ENCODE data around the gene NRN1L.
A peak's percentile ranks its signal among the peaks of the same experiment; 100 is the strongest.

Gene NRN1L

DNA sequence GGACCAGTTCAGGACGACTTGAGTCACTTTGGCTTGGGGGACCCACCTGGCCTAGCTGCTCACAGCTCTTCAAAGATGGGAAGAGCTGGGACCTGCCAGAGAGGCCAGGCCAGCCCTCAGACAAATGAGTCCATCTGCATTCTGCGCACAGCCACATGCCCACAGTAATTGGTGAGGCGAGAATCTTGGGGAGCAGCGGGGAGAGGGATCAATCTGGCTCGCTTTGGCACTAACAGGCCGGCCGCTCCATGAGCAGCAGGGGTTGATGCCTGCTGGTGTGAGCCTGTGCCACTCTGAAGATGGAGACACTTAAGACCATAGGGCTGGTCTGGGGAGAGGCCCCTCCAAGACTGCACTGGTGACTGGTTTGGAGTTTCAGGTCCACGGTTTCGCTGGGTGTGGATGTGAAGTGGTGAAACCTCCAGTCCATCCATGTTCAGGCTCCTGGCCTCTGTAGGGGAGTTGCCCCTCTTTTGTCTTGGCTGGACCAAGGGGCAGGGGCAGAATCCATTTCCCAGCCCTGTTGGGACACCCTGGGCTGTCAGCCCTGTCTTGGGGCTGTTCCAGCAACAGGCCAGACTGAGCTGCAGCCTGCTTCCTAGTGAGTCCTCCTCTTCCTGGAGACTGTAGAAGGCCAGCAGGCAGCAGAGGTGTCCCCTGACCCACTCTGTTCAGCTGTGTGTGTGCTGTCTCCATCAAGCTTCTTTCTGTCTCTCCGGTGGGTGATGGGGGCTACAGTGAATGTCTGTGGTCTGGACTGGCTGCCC is 39.6 kb downstream of the NRN1L start:
- no peaks in the 10 kb centered on the region for H3K4me1 ChIP-seq (ENCODE audit: insufficient read depth, low read length)
- H3K36me3 ChIP-seq (ENCODE audit: insufficient read depth, low read length), result peaks cover 7% of the 10 kb centered on the region
- no peak overlapping the region for H3K9ac ChIP-seq (ENCODE audit: low read depth, low read length)
- no peaks in the 10 kb centered on the region for H3K9me3 ChIP-seq (ENCODE audit: control insufficient read depth, insufficient read depth, low read length)

DNA sequence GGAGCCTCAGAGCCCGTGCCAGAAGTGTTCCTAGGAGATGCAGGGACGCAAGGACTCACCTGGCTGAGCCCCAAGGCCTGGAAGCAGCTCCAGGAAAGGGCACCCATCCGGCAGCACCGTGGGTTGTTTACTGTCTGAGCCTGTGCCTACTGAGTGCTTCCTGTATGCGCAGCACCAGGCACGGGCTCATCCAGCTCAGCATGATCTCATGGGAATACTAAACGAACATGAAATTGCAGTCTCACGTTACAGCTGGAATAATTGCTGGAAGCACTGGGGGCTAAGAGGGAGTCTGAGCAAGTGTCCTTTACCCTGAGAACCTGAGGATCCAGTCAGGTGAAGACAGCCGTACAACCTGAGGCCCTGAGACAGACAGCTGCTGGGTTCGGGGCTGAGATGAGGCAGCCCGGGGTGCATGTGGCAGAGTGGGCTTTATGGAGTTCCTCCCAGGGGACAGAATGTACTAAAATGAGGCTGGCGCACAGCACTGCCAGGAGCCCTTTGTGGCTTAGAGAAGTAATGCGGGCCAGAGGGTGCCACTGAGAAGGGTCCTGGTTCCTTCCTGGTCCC is 41.6 kb downstream of the NRN1L start:
- H3K9me3 ChIP-seq (ENCODE audit: control insufficient read depth, insufficient read depth, low read length), result no peaks in the 10 kb centered on the region
- no peaks in the 10 kb centered on the region for H3K4me1 ChIP-seq (ENCODE audit: insufficient read depth, low read length)
- H3K9ac ChIP-seq (ENCODE audit: low read depth, low read length), result no peak overlapping the region
- peaks cover 7% of the 10 kb centered on the region for H3K36me3 ChIP-seq (ENCODE audit: insufficient read depth, low read length)

DNA sequence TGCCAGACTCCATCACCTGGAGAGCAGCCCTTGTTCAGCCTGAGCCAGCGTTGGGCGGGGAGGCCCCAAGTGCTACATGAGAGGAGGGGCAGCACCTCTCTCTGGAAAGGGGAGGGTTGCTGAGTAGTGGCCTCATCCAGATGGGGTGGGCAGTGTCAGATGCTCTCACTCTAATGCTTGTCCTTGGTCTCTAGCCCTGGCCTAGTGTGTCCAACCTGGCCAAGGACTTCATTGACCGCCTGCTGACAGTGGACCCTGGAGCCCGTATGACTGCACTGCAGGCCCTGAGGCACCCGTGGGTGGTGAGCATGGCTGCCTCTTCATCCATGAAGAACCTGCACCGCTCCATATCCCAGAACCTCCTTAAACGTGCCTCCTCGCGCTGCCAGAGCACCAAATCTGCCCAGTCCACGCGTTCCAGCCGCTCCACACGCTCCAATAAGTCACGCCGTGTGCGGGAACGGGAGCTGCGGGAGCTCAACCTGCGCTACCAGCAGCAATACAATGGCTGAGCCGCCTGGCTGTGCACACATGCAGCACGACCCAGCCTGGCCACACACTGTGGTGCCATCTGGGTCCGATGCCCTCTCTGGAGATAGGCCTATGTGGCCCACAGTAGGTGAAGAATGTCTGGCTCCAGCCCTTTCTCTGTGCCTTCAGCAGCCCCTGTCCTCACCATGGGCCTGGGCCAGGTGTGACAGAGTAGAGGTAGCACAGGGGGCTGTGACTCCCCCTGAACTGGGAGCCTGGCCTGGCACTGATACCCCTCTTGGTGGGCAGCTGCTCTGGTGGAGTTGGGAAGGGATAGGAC is 42.7 kb downstream of the NRN1L start:
- Histone ChIP-seq H3K36me3 (ENCODE audit: insufficient read depth, low read length) (peaks cover under 1% of the 10 kb centered on the region; the same call in 1 of the 2 replicates), H3K9me3 (ENCODE audit: control insufficient read depth, insufficient read depth, low read length) (no peaks in the 10 kb centered on the region), H3K4me1 (ENCODE audit: insufficient read depth, low read length) (no peaks in the 10 kb centered on the region), H3K9ac (ENCODE audit: low read depth, low read length) (no peak overlapping the region)

DNA sequence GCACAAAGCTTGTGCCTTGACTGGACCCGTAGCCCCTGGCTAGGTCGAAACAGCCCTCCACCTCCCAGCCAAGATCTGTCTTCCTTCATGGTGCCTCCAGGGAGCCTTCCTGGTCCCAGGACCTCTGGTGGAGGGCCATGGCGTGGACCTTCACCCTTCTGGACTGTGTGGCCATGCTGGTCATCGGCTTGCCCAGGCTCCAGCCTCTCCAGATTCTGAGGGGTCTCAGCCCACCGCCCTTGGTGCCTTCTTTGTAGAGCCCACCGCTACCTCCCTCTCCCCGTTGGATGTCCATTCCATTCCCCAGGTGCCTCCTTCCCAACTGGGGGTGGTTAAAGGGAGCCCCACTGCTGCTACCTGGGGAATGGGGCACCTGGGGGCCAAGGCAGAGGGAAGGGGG is 43.5 kb downstream of the NRN1L start:
- Histone ChIP-seq H3K9ac (ENCODE audit: low read depth, low read length) (no peak overlapping the region), H3K36me3 (ENCODE audit: insufficient read depth, low read length) (no peaks in the 10 kb centered on the region), H3K9me3 (ENCODE audit: control insufficient read depth, insufficient read depth, low read length) (no peaks in the 10 kb centered on the region), H3K4me1 (ENCODE audit: insufficient read depth, low read length) (no peaks in the 10 kb centered on the region)

DNA sequence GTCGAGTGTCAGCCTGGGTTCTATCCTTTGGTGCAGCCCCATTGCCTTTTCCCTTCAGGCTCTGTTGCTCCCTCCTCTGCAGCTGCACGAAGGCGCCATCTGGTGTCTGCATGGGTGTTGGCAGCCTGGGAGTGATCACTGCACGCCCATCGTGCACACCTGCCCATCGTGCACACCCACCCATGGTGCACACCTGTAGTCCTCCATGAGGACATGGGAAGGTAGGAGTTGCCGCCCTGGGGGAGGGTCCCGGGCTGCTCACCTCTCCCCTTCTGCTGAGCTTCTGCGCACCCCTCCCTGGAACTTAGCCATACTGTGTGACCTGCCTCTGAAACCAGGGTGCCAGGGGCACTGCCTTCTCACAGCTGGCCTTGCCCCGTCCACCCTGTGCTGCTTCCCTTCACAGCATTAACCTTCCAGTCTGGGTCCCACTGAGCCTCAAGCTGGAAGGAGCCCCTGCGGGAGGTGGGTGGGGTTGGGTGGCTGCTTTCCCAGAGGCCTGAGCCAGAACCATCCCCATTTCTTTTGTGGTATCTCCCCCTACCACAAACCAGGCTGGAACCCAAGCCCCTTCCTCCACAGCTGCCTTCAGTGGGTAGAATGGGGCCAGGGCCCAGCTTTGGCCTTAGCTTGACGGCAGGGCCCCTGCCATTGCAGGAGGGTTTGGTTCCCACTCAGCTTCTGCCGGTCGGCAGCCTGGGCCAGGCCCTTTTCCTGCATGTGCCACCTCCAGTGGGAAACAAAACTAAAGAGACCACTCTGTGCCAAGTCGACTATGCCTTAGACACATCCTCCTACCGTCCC is 44.1 kb downstream of the NRN1L start:
- no peaks in the 10 kb centered on the region for H3K4me1 ChIP-seq (ENCODE audit: insufficient read depth, low read length)
- H3K36me3 ChIP-seq (ENCODE audit: insufficient read depth, low read length), result no peaks in the 10 kb centered on the region
- H3K9ac ChIP-seq (ENCODE audit: low read depth, low read length), result no peak overlapping the region
- H3K9me3 ChIP-seq (ENCODE audit: control insufficient read depth, insufficient read depth, low read length), result no peaks in the 10 kb centered on the region

DNA sequence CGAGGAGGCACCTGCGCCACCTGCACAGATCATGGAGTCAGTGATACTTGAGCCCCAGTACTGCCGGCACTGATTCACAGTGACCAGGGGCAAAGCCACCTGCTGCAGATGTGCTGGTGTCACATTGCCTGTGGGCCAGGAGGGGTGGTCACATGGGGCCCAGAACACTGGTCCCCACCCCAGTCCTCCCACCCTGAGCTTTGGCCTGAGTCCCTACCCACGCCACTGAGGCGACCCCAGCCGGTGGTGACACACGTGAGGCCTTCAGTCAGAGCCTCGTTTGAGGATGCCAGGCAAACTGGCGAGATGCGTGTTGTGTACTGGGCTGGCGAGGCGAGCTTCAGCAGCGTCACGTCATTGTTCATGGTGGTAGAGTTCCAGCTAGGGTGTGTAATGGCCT is 45.5 kb downstream of the NRN1L start:
- no peaks in the 10 kb centered on the region for H3K36me3 ChIP-seq (ENCODE audit: insufficient read depth, low read length)
- no peak overlapping the region for H3K9ac ChIP-seq (ENCODE audit: low read depth, low read length)
- no peaks in the 10 kb centered on the region for H3K9me3 ChIP-seq (ENCODE audit: control insufficient read depth, insufficient read depth, low read length)
- no peaks in the 10 kb centered on the region for H3K4me1 ChIP-seq (ENCODE audit: insufficient read depth, low read length)

DNA sequence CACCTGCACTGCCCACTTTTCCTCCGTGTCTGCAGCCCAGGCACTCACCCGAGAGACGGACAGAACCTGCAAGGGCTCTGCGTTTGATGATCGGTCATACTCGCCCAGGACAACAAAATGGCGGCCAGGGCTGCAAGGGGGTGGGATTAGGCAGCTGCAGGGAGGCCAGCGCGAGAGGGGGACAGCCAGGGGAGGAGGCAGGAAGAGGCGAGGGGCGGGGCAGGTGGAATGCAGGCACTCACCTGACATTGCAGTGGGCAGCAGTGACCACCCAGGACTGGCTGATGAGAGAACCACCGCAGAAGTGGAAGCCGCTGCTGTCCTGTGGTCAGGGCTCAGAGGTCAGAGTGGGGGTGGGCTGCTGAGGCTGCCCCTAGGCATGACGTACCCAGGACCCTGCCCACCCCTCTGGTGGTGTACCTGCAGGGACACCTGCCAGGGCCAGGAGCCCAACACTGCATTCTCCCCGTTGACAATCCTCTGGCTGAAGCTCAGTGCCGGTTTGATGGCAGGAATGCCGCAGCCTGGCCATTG is 46.1 kb downstream of the NRN1L start:
- Histone ChIP-seq H3K9me3 (ENCODE audit: control insufficient read depth, insufficient read depth, low read length) (no peaks in the 10 kb centered on the region), H3K36me3 (ENCODE audit: insufficient read depth, low read length) (no peaks in the 10 kb centered on the region), H3K4me1 (ENCODE audit: insufficient read depth, low read length) (no peaks in the 10 kb centered on the region)

DNA sequence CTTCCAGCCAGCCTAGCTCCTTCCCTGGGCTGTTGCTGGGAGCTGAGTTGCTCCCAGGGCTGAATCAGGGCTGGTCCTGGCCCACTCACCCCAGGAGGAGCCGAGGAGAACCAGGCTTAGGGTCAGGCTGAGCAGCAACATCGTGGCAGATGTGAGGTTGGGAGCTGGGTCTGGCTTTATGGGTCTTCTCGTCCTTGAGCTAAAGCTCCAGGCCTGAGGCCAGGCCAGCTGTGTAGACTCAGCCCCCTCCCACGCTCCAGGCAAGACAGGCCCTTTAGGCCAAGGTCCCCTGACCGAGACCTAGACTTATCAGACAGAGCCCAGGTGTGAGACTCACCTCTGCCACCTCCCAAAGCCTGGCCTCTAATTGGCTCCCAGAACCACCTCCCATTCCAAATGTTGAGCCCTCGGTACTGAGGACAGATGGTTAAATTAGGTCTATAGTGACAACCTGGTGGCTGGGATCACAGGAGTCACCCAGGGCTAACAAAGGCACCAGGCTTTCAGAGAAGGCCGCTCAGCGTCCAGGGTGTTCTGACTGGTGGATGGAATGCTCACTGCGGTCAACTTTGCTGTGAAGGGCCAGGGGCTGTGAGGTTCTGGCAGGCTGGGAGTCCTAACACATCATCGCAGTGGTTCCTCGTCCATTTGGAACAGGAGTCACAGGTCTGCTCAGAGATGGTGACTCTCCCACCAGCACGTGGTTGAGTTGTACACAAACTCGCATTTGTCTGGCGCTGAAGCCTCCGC is 47.2 kb downstream of the NRN1L start, which contains the start of gene CTRL:
Gene CTRL, minus strand, starts transcription at position 151 of the 750 bp plus-strand sequence. Its CDS starts 10 bp downstream, at position 141.
- H3K36me3 ChIP-seq (ENCODE audit: insufficient read depth, low read length), result no peaks in the 10 kb centered on the region
- H3K4me1 ChIP-seq (ENCODE audit: insufficient read depth, low read length), result no peaks in the 10 kb centered on the region
- H3K9me3 ChIP-seq (ENCODE audit: control insufficient read depth, insufficient read depth, low read length), result no peaks in the 10 kb centered on the region
- H3K9ac ChIP-seq (ENCODE audit: low read depth, low read length), result no peak within 1 kb of the TSS

More for the DNA sequence above, 46.1 kb downstream of the NRN1L start:
- H3K9ac ChIP-seq (ENCODE audit: low read depth, low read length), result no peak overlapping the region

DNA sequence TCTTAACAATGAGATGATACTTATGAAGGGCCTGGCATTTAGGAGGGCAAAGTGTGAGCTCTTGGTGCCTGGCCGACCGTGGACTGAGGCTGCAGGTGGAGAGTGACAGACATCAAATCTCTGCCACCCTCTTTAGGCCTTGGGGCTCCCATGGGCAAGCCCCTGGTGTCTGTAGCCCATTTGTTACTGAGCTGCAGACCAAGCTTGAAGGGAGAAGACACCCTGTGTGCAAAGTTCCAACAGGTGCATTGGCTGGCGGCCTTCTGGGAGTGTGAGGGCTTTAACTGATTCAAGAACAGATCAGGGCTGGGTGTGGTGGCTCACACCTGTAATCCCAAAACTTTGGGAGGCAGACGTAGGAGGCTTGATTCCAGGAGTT is 47.8 kb downstream of the NRN1L start:
- H3K36me3 ChIP-seq (ENCODE audit: insufficient read depth, low read length), result no peaks in the 10 kb centered on the region

DNA sequence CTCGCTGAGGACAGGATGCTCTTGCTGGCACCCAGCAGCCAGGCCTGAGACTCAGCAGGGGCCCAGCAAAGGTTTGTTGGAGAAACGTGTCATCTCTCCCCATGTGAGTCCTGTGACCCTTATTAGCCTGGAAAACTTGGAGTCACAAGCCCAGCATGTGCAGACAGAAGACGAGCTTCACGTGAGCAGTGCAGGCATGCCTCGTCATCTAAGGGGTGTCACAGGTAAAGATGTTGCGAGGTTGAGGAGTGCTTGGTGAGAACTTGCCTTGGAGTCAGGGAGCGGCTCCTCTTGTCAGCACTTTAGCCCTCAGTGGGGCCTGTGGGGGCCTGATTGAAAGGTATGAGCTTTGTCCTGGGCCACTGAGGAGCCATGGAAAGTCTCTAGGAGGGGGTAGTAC is 49.1 kb downstream of the NRN1L start:
- Histone ChIP-seq H3K36me3 (ENCODE audit: insufficient read depth, low read length) (no peaks in the 10 kb centered on the region), H3K4me1 (ENCODE audit: insufficient read depth, low read length) (no peaks in the 10 kb centered on the region), H3K9me3 (ENCODE audit: control insufficient read depth, insufficient read depth, low read length) (no peaks in the 10 kb centered on the region), H3K9ac (ENCODE audit: low read depth, low read length) (no peak overlapping the region)

More for the DNA sequence above, 47.8 kb downstream of the NRN1L start:
- Histone ChIP-seq H3K4me1 (ENCODE audit: insufficient read depth, low read length) (no peaks in the 10 kb centered on the region), H3K9ac (ENCODE audit: low read depth, low read length) (no peak overlapping the region), H3K9me3 (ENCODE audit: control insufficient read depth, insufficient read depth, low read length) (no peaks in the 10 kb centered on the region)

DNA sequence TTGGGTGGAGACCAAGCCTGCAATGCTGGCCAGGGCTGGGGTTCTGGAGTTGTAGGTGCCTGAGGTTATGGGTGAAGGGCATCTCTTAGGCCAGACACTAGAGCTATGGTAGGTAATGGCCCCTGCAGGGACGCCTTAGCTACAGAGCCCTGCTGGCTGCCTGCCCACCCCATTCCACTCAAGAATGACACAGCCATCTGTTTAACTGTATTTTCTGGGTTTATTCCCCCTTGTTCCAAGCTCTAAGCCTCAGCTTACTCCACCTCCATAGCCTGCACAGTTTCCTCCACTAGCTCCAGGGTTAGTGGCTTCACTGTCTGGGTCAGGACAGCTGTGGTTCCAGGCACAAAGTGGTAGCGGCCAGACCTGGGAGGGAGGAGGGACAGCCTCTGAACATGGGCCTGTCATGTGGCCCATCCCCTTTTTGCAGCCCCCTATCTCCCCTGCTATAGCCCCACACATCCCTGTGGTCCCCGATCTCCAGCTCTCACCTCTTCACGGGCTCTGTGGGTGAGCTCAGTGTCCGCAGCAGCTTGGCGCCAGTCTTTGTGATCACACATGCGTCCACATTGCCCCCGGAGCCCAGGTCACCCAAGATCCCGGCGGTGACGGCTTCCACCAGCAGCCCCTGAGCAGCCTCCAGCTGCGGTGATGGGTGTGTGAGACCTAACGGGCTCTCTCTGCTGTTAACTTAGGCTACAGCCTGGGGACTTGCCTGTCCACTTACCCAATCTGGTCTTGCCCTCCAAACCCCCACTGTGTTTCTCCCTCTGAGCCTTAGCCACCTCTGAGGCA is 49.8 kb downstream of the NRN1L start:
- no peaks in the 10 kb centered on the region for H3K9me3 ChIP-seq (ENCODE audit: control insufficient read depth, insufficient read depth, low read length)
- no peaks in the 10 kb centered on the region for H3K36me3 ChIP-seq (ENCODE audit: insufficient read depth, low read length)
- no peaks in the 10 kb centered on the region for H3K4me1 ChIP-seq (ENCODE audit: insufficient read depth, low read length)
- H3K9ac ChIP-seq (ENCODE audit: low read depth, low read length), result peak overlapping the region; percentile 99

DNA sequence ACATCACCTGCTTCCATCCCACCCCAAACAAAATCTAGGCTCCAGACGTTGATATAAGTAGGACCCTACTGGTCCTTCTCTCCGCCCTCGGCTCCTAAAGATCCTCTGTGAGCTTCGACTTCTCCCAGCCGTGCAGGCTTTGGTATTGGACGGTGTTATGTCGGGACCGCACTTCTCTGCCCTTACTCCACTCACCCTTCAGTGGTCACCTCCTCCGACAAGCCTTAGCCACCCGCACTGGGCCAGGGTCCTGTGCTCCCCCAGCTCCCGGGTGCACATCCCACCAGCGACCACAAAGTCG is 50.4 kb downstream of the NRN1L start:
- Histone ChIP-seq H3K4me1 (ENCODE audit: insufficient read depth, low read length) (no peaks in the 10 kb centered on the region), H3K9me3 (ENCODE audit: control insufficient read depth, insufficient read depth, low read length) (no peaks in the 10 kb centered on the region), H3K36me3 (ENCODE audit: insufficient read depth, low read length) (no peaks in the 10 kb centered on the region), H3K9ac (ENCODE audit: low read depth, low read length) (peak overlapping the region; percentile 99)

Data from ES-I3 (cell line).